GM19372 (cell line): ENCODE results near the gene CFAP61.
"Not testable (repeated sequence)": the region's sequence is repeated elsewhere in the genome, so short reads cannot be mapped to it uniquely, and the experiment has no call there.

Experiments used
- ATAC-seq: cut with Tn5 transposase; IDR thresholded peaks from one replicate; pipeline ENCODE4 v1.9.1; 2021; ENCODE audit warnings: mild to moderate bottlenecking, low read depth, moderate library complexity; ENCODE audit not compliant: unreplicated experiment

CFAP61 gene

DNA sequence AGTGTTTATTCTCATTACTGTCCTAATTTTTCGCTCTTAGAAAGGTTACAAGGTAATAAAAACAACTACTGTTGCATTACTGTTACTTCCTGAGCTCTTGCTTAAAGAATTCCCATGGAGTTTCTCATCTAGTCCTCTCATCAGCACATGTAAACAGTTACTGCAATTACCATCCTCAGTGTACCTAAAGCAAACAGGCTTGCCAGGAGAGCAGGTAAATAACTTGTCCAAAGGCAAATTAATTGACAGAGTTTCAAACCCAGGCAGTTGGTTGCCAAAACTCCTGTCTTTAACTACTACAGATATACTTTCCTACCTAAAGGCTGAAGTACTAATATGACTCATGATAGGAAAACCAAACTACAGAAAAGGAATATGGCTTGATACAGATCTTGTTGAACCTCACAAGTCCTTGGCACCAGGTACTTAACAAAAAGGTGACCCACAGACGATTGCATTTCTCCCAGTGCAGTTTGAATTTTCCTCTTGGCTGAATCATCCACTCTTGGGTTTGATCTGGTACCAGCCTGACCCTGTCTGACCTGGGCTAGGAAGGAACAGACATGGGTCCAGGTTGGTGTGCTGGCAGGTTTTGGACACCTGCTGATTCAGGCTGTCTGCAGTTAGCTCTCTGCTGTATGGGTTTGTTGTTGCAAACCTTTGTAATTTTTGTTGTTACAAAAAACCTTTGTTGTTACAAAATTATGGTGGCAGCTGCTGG, 153.0 kb downstream of the CFAP61 start:
- no peak for ATAC-seq

GRCh38 chr20:20205862-20206236, 153.5 kb downstream of the CFAP61 start:
- ATAC-seq = no peak

DNA sequence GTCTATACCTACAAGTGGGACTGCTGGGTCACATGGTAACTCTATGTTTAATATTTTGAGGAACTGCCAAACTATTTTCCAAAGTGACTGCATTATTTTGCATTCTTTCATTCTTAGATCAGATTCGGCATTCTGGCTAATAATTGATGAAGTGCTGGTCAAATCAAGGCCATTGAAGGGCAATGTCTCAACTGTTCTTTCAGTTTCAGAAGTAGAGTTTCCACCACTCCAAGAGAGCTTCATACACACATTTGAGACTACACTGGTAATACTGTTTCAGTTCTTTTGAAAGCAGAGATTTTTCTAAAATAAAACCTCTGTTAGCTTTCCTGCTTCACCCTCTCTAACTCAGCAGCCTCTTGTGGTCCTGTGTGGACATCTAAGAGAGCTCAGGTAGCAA, 154.5 kb downstream of the CFAP61 start:
- ATAC-seq = peak; percentile 71

DNA sequence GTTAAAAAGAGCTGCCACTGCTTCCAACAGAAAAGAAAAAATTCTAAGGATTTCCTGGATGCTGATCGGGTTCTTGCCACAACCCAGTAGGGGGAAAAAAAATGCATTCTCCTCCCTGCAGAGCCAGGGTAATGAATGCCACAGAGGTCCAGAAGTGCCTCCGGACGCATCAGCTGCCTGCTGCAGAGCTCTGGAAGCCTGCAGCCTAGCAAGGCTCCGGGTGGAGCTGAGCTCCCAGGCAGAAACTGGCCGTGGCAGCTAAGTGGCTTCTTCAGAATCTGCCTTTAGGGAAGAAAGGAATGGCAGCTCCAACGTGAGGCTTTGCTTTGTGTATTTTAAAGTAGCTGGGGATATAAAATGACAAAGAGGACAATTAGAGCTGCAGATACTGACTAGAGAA, 155.0 kb downstream of the CFAP61 start:
- no peak for ATAC-seq

DNA sequence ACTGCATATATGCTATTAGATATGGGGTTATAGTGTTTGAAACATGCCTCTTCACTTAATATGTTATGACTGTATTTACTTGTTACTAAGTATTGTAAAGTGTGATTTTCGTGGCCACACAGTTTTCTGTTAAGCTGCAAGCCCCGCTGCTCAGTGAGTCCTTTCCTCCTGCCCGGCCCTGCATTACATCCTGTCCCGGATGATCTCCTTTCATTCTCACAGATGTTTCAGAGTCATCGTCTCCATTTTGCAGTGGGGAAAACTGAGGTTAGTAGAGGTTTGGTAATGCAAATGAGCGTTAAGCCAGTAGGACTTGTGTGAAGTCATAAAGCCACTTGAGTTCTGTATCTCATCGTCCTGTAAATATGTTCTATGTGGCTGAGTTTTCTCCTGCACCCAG, 155.5 kb downstream of the CFAP61 start:
- peak; percentile 58 for ATAC-seq

- ATAC-seq = no peak
These were observed 157.4 kb downstream of the CFAP61 start for GRCh38 chr20:20209684-20210083.

DNA sequence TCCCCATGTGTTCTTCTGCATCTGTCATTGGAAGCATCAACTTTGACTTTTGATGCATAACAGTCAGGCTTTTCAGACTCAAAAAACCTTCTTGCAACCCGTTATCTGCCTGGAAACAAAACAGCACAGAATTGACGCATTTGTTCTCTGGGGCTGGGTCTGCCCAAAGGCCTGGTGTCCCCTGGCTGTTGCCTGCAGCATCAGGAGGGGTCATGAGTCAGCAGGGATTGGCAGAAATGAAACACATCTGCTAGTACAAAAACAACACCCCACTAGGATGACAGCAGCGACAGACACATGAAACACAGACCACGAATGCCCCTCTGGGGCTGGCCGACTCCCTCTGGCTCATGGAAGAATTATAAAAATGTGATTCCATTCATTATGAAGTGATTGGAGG, 158.0 kb downstream of the CFAP61 start:
- ATAC-seq = no peak

GRCh38 chr20:20210943-20211273, 158.6 kb downstream of the CFAP61 start:
- no peak for ATAC-seq

DNA sequence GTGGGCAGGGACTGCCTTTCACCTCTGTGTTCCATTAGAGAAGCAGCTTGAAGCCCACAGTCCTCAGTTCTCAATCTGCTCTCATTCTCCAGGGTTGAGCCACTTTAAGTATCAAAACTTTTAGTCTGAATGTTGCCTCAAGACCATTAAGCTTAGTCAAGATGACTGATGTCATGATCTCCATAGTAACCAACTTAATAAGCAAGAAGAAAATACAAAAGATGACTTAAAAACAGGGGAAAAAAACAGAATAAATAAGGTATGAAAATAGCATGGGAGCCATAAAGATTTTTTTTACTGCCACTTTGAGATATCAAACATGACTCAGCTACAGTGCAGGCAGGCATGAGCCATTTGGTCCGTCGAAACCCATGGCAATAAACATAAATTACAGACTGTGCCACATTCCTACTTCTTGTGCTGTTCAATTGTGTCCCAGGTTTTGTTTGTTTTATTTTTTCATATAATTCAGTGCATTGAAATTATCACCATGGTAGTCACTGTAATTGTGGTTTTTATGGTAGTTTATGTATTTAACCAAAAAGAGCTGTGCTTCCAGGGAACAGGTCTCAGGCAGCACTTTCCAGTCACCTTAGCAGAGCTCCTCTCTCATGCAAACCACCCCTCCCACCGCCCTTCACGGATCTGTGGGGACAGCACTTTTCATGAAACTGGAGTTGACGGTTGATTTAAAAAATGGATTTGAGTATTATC, 159.1 kb downstream of the CFAP61 start:
- no peak for ATAC-seq

DNA sequence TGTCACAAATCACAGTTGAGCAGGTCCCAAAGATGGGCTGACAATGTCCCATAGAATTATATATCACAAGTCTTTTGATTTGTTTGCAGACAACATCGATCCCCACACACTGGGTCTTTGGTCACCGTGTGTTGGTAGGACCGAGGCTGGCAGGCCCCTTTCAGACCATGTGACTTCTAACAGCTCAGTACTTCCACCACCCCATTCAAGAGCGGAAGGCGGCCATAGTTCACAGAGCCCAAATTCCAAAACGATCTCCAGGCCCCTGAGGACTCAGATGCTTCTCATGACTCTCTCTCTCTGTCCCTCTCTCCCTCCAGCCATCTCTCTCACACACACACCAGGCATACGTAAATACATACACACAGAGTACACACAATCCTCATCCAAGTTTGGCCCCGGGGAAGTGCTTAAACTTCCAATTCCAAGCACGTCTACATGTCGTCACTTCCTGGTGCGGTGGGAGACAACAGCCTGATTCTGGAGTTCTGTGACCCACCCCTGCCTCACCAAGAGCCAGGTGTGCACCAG, 159.7 kb downstream of the CFAP61 start:
- no peak for ATAC-seq

DNA sequence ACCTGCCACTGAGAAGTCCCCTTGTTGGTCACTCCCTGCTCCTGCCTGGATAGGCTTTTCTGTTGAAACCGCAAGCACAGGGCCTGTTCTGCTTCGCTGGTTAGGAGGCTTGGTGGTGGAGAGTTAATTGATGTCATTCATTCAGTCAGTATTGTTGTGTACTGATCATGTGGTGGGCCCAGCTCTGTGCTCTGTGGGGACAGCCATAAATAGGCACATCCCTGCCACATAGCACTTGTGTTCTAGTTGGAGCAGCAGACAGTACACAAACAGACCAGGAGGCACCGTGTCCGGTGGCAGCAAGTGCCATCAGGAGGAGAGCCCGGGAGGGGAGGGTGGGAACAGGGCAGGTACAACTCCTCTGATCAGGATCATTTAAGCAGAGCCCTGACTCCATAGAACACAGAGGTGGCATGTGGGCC, 160.4 kb downstream of the CFAP61 start:
- ATAC-seq = no peak

GRCh38 chr20:20213526-20214121, 161.3 kb downstream of the CFAP61 start:
- no peak for ATAC-seq

DNA sequence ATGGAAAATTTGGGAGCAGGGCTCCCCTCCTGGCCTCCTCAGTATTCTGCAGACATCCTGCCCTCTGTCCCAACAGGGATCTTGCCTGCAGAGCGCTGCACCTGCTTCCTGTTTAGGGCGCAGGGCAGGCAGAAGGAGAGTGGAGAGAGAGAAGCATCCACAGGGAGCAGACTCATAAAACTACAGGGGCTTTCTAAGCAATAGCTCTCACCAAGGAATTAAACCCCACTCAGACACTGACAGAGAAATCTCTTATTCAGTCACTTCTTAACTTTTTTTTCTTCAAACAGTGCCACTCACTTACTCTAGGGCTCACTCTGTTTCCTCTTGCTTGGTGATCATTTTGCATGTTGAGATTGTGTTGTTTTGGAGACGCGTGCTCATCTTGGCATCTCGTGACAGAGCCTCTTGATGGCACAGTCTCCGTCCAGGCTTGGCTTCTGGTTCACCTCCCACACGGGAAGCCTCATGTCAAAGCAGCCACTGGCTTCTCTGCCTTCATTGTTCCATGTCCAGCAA, 162.5 kb downstream of the CFAP61 start:
- ATAC-seq = no peak

DNA sequence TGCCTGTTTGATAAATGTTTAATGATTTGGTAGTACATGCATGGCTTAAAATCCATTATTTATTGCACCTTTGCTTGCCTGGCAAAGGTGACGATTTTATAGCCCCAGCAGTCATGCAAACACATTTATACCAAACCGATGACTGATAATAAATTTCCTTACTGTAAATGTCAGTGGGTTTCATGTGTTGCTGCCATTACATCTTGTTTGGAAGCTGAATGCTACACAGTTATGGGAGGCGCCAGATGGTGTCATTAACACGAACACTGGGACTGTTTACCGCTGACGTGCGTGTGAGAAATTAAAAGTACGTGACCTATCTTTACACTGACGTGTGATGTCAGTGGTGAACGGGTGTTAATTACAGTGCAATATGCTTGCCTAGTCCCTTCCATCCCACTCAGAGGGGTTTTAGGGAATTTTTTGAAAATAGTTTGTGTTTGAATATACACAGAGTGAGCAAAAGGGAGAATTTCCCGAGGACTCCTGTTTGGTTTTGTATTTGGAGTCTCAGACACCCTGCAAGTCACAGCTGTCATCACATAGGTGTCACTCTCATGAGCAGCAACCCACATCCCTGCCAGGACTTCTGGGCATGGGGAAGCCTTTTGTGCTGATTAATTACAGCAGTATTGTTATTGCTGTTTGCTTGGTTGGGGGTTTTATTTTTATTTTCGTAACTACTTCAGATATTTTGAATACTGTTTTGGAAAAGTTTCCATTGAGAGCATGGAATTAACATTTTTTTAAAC, 163.8 kb downstream of the CFAP61 start:
- no peak for ATAC-seq

- no peak for ATAC-seq
These were observed 164.6 kb downstream of the CFAP61 start for GRCh38 chr20:20216941-20217340.

- no peak for ATAC-seq
These were observed 165.3 kb downstream of the CFAP61 start for GRCh38 chr20:20217621-20218020.

DNA sequence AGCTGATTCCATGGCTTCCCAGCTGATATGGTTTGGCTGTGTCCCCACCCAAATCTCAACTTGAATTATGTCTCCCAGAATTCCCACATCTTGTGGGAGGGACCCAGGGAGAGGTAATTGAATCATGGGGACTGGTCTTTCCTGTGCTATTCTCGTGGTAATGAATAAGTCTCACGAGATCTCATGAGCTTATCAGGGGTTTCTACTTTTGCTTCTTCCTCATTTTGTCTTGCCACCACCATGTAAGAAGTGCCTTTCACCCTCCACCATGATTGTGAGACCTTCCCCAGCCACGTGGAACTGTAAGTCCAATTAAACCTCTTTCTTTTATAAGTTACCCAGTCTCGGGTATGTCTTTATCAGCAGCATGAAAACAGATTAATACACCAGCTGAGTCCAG, 165.8 kb downstream of the CFAP61 start:
- not testable (repeated sequence) for ATAC-seq

GRCh38 chr20:20219016-20219415, 166.7 kb downstream of the CFAP61 start:
- ATAC-seq = no peak

DNA sequence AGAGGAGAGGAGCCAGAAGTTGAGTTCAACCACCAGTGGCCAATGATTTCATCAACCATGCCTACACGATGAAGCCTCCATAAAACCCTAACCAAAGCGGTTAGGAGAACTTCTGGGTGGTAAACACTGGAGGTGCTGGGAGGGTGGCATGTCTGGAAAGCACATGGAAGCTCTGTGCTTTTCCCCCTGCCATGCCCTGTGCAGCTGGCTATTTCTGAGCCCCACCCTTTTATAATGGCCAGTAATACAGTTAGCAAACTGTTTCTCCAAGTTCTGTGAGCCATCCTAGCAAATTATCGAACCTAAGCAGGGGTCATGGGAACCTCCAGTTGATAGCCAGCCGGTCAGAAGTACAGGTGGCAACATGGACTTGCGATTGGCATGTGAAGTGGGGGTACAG, 167.8 kb downstream of the CFAP61 start:
- ATAC-seq = no peak

DNA sequence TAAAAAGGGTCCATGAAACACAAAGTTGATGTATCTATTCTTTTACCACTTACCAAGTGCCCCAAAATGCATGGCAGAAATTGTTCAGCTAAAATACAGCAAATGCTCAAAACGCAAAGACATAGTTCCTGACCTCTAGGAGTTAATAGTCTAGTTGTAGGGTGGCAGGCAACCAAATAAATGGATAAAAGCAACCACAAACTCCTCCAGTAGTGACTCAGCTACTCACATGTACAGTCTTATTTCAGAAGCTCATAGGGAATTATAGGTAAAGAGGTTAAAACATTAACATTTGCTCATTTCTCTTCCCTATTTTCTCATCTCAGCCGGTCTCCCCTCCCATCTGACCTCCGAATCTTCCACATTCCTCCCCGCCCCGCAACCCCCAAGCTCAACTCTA, 171.6 kb downstream of the CFAP61 start:
- ATAC-seq = no peak

GRCh38 chr20:20224806-20225205, 172.5 kb downstream of the CFAP61 start:
- ATAC-seq = no peak
